Brain microvascular endothelial cell (primary cell): ENCODE measurements around the gene CSNK1G3.
"Not testable (repeated sequence)": the region's sequence is repeated elsewhere in the genome, so short reads cannot be mapped to it uniquely, and the experiment has no call there.

Experiments
- DNase-seq: peaks from one replicate; pipeline ENCODE4 v3.0.0-alpha.2; 2020
- H3K27ac ChIP-seq: fragments of 250-450 bp; sonication (Bioruptor Pico); 2 replicates; pipeline ENCODE4 v1.5.1; 2020; ENCODE audit warnings: mild to moderate bottlenecking, moderate library complexity
- H3K27me3 ChIP-seq: fragments of 250-450 bp; sonication (Bioruptor Pico); replicated peaks from 2 replicates; pipeline ENCODE4 v1.5.1; 2020; ENCODE audit warnings: mild to moderate bottlenecking
- H3K36me3 ChIP-seq: fragments of 250-450 bp; sonication (Bioruptor Pico); replicated peaks from 2 replicates; pipeline ENCODE4 v1.5.1; 2020; ENCODE audit warnings: mild to moderate bottlenecking
- H3K4me3 ChIP-seq: 2 replicates; pipeline ENCODE4 v1.5.1; 2011; ENCODE audit warnings: low read depth, mild to moderate bottlenecking, control low read depth, low read length, moderate library complexity
- CTCF ChIP-seq: IDR thresholded peaks from 2 replicates; pipeline ENCODE4 v1.5.1; 2011; ENCODE audit warnings: low read depth, mild to moderate bottlenecking, moderate library complexity, low read length, control low read depth, inconsistent platforms; ENCODE audit errors: missing control alignments
- in situ Hi-C: cut with HindIII; loops from 2 replicates; pipeline ENCODE4 v1.10.0; 2017; ENCODE audit warnings: low sequenced_read_pairs, low pct_ligation_motif_present

The CSNK1G3 gene

GRCh38 chr5:123490974-123491373, 21.0 kb upstream of the CSNK1G3 start:
- H3K27ac ChIP-seq: no peak overlapping the region
- no peak for TF ChIP-seq CTCF
- H3K4me3 ChIP-seq: no peak overlapping the region
- H3K36me3 ChIP-seq: no peaks in the 10 kb centered on the region
- H3K27me3 ChIP-seq: no peaks in the 10 kb centered on the region
- in situ Hi-C loops: no loop called here
- DNase-seq: no peak

- H3K4me3 ChIP-seq, DNase-seq, in situ Hi-C loops, H3K27me3 ChIP-seq, H3K36me3 ChIP-seq, H3K27ac ChIP-seq: not testable (repeated sequence)
Measured at GRCh38 chr5:123495211-123495610, 16.8 kb upstream of the CSNK1G3 start.

GRCh38 chr5:123496892-123497291, 15.1 kb upstream of the CSNK1G3 start:
- Histone ChIP-seq H3K27ac (no peak overlapping the region), H3K27me3 (no peaks in the 10 kb centered on the region), H3K36me3 (no peaks in the 10 kb centered on the region), H3K4me3 (no peak overlapping the region)
- no peak for DNase-seq
- in situ Hi-C loops: no loop called here
- no peak for TF ChIP-seq CTCF

- DNase-seq: no peak
- Histone ChIP-seq H3K27me3 (no peaks in the 10 kb centered on the region), H3K36me3 (no peaks in the 10 kb centered on the region), H3K27ac (no peak overlapping the region), H3K4me3 (no peak overlapping the region)
- TF ChIP-seq CTCF: no peak
- in situ Hi-C loops: no loop called here
Measured at GRCh38 chr5:123500471-123500870, 11.5 kb upstream of the CSNK1G3 start.

- in situ Hi-C loops: no loop called here
- Histone ChIP-seq H3K27ac (no peak overlapping the region), H3K27me3 (no peaks in the 10 kb centered on the region), H3K4me3 (no peak overlapping the region), H3K36me3 (no peaks in the 10 kb centered on the region)
- DNase-seq: no peak
- TF ChIP-seq CTCF: no peak
Measured at GRCh38 chr5:123502120-123502519, 9.9 kb upstream of the CSNK1G3 start.

GRCh38 chr5:123503299-123503698, 8.7 kb upstream of the CSNK1G3 start:
- Histone ChIP-seq H3K4me3 (no peak overlapping the region), H3K36me3 (no peaks in the 10 kb centered on the region), H3K27me3 (no peaks in the 10 kb centered on the region), H3K27ac (no peak overlapping the region)
- no peak for TF ChIP-seq CTCF
- in situ Hi-C loops: no loop called here
- DNase-seq: no peak

GRCh38 chr5:123505633-123506032, 6.3 kb upstream of the CSNK1G3 start:
- no peak overlapping the region for H3K4me3 ChIP-seq
- in situ Hi-C loops: no loop called here
- H3K36me3 ChIP-seq: no peaks in the 10 kb centered on the region
- TF ChIP-seq CTCF: no peak
- no peaks in the 10 kb centered on the region for H3K27me3 ChIP-seq
- H3K27ac ChIP-seq: no peak overlapping the region
- DNase-seq: no peak
